Fibroblast of the aortic adventitia (primary cell): Measurements from ENCODE around the gene SPRED3. TPM values are rescaled to one million over a fixed set of nuclear protein-coding genes. Genes with fewer than 3 reads are reported as not detected.
"Not testable (repeated sequence)": the region's sequence is repeated elsewhere in the genome, so short reads cannot be mapped to it uniquely, and the experiment has no call there.

Experiments used
- DNase-seq: peaks from one replicate; pipeline ENCODE4 v3.0.0-alpha.2; 2010; ENCODE audit warnings: low read depth
- H3K4me3 ChIP-seq: 2 replicates; pipeline ENCODE4 v1.5.1; 2011; ENCODE audit warnings: low read depth, mild to moderate bottlenecking, control low read depth, low read length, moderate library complexity
- CTCF ChIP-seq: IDR thresholded peaks from 2 replicates; pipeline ENCODE4 v1.5.1; 2011; ENCODE audit warnings: mild to moderate bottlenecking, low read length, control low read depth, inconsistent platforms; ENCODE audit not compliant: insufficient read depth
- total RNA-seq: library from RNA; depleted of rRNA; stranded (reverse); fragments of >200 nt; gene quantifications from 2 replicates; pipeline ENCODE4 v1.2.3, GENCODE V29; 2012; ENCODE audit warnings: low replicate concordance

The SPRED3 gene
- total RNA-seq, 1 donor: 9.7 TPM

- H3K4me3 ChIP-seq: no peak overlapping the region
- no peak for TF ChIP-seq CTCF
- no peak for DNase-seq
Observed at GRCh38 chr19:38420935-38421334, 32.4 kb downstream of the SPRED3 start.

DNA sequence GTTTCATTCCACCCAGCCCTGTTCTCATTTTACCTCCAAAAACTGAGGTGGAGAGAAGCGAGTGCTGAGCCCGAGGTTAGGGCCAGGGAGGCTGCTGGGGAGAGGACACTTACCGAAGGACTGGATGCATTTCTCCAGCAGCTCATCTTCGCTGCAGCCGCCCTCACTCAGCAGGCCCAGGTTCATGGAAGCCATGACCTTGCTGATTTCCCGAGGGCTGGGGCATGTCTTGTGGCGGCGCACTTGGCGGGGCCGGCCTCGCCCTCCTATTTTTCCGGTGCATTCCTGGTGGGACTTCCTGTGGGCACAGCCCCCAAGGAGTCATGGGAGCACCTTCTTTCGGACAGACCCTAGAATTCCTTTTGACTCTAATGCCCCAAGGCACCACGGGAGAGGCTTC is 33.4 kb downstream of the SPRED3 start:
- H3K4me3 ChIP-seq: no peak overlapping the region
- no peak for DNase-seq
- TF ChIP-seq CTCF: no peak

DNA sequence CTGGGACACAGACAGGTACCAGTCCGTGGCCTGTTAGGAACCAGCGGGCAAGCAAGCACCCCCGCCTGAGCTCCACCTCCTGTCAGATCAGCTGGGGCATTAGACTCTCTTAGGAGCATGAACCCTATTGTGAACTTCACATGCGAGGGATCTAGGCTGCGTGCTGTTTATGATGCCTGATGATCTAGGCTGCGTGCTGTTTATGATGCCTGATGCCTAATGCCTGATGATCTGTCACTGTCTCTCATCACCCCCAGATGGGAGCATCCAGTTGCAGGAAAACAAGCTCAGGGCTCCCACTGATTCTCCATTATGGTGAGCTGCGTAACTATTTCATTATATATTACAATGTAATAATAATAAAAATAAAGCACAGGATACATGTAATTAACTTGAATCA is 33.9 kb downstream of the SPRED3 start:
- DNase-seq: no peak
- no peak for TF ChIP-seq CTCF
- H3K4me3 ChIP-seq: no peak overlapping the region

DNA sequence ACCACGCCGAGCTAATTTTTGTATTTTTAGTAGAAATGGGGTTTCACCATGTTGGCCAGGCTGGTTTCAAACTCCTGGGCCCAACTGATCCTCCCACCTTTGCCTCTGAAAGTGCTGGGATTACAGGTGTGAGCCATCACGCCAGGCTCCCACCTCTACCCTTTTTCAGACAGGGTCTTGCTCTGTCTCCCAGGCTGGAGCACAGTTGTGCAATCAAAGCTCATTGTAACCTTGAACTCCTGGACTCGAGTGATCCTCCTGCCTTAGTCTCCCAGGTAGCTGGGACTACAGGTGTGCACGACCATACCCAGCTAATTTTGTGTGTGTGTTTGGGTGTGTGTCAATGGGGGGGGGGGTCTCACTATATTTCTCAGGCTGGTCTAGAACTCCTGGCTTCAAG is 35.8 kb downstream of the SPRED3 start:
- no peak for DNase-seq
- no peak for TF ChIP-seq CTCF
- no peak overlapping the region for H3K4me3 ChIP-seq

- DNase-seq: no peak
- TF ChIP-seq CTCF: no peak
- H3K4me3 ChIP-seq: no peak overlapping the region
Observed at GRCh38 chr19:38425222-38425809, 36.8 kb downstream of the SPRED3 start.

DNA sequence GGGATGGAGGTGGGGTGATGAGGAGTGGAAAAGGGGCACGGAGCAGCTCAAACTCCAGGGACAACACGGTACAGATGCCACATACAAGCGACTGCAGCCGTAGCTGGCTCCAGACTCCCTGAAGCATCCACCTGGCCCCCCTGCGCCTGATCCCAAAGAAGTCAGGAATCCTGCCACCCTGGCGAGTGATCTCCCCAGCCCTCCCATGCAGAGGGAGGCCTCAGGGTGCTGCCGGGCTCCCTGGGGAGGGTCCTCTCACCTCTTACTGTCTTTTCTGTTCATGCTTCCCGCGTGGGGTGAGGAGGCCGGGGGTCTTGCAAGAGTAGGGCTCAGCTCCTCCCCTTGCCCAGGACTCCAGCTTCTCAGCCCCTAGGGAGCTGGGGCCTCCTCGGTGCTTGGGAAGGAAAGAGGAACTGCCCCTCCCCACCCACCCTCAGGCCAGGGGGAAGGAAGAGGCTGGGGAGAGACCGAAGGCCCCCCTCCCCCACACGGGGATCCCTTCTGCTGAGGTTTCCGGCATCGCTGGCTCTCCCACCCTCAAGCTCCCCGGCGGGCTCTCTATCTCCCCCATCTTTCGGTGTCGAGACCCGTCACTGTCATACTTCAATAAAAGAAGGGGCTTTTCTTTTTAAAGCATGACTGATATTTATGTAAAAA is 37.4 kb downstream of the SPRED3 start, which contains the start of gene RASGRP4:
Gene RASGRP4 (minus strand): TSS at position 410 of the 657 bp plus-strand sequence. CDS start 128 bp downstream, at position 282.
- no peak for TF ChIP-seq CTCF
- no peak for DNase-seq
- H3K4me3 ChIP-seq: no peak within 1 kb of the TSS

GRCh38 chr19:38427035-38427677 is 38.7 kb downstream of the SPRED3 start:
- not testable (repeated sequence) for DNase-seq, H3K4me3 ChIP-seq
